ENCODE measurements around the gene SCARB1.

SCARB1 gene

DNA sequence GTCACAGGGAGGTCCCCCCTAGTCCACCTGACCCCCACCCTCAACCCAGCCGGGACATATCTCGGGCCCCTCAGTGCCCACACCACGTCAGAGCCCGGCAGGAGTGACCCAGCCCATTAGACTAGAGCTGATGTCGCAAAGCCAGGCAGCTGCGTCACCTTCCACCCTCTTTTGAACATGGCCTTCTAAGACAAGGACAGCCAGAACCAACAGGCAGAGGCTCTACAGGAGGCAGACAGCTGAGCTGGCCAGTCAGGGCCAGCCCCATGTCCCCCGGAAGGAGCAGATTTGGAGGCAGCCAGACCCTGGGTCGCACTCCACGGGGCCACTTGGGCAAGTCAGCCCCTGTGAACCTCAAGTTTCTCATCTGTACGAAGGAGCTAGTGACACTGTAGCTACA lies 44.1 kb downstream of the SCARB1 start:
- in situ Hi-C loops (cut with HindIII; ENCODE audit: low sequenced_read_pairs), result no loop called here
- TF ChIP-seq, protein P1, sequence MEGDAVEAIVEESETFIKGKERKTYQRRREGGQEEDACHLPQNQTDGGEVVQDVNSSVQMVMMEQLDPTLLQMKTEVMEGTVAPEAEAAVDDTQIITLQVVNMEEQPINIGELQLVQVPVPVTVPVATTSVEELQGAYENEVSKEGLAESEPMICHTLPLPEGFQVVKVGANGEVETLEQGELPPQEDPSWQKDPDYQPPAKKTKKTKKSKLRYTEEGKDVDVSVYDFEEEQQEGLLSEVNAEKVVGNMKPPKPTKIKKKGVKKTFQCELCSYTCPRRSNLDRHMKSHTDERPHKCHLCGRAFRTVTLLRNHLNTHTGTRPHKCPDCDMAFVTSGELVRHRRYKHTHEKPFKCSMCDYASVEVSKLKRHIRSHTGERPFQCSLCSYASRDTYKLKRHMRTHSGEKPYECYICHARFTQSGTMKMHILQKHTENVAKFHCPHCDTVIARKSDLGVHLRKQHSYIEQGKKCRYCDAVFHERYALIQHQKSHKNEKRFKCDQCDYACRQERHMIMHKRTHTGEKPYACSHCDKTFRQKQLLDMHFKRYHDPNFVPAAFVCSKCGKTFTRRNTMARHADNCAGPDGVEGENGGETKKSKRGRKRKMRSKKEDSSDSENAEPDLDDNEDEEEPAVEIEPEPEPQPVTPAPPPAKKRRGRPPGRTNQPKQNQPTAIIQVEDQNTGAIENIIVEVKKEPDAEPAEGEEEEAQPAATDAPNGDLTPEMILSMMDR (IDR thresholded peaks at IDR 0.05; ENCODE audit: low read depth, low read length), result no peak
- no peak for DNase-seq (ENCODE audit: low read depth, low spot score)
- H3K4me3 ChIP-seq (ENCODE audit: low read depth, low read length), result no peak overlapping the region

DNA sequence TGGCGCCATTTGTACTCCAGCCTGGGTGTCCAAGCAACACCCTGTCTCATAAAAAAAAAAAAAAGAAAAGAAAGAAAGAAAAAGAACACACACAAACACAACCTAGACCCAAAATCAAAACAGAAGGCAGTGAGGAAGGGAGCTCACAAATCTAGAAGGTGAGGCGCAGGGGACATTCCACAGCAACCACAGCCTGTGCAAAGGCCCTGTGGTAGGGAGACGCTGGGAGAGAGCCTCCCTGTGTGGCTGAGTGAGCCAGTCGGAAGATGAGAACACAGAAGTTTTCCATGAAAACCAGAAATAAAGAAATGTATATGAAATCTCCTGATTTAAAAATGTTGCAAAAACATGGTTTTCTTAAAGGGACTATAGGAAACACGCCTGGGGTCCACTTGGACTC lies 44.6 kb downstream of the SCARB1 start:
- in situ Hi-C loops (cut with HindIII; ENCODE audit: low sequenced_read_pairs), result no loop called here
- no peak overlapping the region for H3K4me3 ChIP-seq (ENCODE audit: low read depth, low read length)
- TF ChIP-seq, protein P1 (IDR thresholded peaks at IDR 0.05; ENCODE audit: low read depth, low read length), result no peak
- no peak for DNase-seq (ENCODE audit: low read depth, low spot score)

DNA sequence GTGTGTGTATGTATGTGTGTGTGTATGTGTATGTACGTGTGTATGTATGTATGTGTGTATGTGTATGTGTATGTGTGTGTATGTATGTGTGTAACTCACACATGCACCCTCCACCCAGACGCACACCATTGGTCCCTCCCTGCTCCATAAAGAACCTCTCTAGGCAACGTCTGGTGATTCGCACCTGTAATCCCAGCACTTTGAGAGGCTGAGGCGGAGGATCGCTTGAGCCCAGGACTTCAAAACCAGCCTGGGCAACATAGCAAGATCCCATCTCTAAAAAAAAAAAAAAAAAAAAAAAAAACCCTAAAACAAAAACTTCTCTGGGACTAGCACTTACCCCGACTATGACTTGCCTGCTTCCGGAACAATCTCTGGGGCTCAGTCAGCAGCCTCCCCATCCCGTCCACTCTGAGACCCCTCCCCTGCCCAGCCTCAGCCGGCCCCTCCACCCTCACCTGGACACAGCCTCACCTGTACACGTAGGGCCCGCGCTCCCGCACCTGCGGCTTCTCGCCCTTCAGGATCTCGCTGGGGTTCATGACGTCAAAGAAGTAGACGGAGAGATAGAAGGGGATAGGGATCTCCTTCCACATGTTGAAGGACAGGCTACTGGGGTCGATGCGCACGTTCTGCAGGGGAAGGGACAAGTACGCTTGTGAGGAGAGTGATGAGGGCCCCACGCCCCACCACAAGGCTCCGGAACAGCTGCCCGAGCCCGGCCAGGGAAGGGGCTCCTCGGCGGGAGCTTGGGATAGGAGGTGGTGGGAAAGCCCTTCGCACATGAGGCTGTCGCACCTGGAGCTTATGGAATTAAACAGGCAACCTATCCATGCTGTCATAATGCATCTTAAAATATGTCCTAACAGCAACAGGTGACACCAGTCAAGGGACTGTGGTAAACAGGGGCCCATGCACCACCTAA lies 46.3 kb downstream of the SCARB1 start:
- TF ChIP-seq, protein P1 (IDR thresholded peaks at IDR 0.05; ENCODE audit: low read depth, low read length), result no peak
- no peak for DNase-seq (ENCODE audit: low read depth, low spot score)
- H3K4me3 ChIP-seq (ENCODE audit: low read depth, low read length), result no peak overlapping the region
- in situ Hi-C loops (cut with HindIII; ENCODE audit: low sequenced_read_pairs), result no loop called here

DNA sequence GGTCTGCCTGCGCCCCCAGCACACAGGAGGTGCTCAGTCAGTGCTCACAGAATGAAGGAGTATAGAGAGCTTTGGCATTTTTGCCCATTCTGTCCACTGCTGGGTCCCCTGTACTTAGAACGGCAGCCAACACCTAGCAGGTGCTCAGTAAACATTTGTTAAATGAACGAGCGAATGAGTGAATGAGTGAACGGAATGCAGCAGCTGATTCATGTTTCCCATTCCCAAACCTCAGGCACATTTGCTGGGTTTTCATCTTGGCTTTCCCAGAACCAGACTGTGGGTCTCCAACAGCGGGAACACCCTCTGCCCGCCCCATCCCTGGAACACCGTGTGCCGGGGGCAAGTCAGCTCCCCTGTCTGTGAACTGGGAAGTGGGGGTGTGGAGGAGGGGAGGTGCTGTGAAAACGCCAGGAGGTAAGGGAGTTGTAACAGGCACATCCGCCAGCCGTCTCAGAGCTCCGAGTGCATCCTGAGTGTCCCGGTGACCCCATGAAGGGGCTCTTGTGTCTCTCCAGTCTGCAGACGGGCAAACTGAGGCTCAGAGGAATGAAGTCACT lies 47.3 kb downstream of the SCARB1 start:
- in situ Hi-C loops (cut with HindIII; ENCODE audit: low sequenced_read_pairs), result no loop called here
- no peak overlapping the region for H3K4me3 ChIP-seq (ENCODE audit: low read depth, low read length)
- TF ChIP-seq, protein P1 (IDR thresholded peaks at IDR 0.05; ENCODE audit: low read depth, low read length), result no peak
- DNase-seq (ENCODE audit: low read depth, low spot score), result no peak

DNA sequence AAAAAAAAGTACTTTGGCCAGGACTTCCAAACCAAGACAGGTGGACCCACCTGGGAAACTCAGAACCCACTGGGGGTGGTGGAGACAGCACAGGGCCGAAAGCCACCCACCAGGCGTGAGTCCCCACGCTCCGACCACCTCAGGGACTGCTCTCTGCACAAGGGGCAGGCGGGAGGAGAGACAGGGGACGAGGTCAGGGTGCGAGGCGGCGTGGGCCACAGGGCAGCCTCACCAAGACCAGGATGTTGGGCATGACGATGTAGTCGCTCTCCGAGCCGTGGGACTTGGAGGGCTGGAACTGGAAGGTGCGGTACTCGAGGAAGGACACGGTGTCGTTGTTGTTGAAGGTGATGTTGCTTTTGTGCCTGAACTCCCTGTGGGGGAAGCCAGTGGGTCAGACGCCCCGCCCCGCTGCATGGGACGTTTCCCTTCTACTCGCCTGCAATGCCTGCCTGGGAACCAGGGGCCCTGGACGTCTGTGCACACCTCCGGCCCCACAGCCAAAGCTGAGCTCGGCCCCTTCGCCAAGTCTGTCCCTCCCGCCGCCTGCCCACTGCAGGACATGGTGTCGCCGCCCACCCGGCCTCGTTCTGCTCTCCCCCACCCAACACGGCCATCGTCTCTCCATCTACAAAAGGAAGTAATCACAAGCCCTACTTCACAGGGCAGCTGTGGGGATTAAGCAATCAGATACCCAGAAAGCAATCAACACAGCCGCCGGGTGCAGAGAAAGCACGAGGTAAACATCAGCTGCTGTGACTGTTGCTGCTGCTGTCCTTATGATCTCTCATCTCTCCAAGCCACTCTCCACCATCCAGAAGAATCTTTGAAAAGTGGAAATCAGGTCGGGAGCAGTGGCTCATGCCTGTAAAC lies 48.7 kb downstream of the SCARB1 start:
- in situ Hi-C loops (cut with HindIII; ENCODE audit: low sequenced_read_pairs), result no loop called here
- TF ChIP-seq, protein P1 (IDR thresholded peaks at IDR 0.05; ENCODE audit: low read depth, low read length), result no peak
- no peak overlapping the region for H3K4me3 ChIP-seq (ENCODE audit: low read depth, low read length)
- DNase-seq (ENCODE audit: low read depth, low spot score), result no peak

DNA sequence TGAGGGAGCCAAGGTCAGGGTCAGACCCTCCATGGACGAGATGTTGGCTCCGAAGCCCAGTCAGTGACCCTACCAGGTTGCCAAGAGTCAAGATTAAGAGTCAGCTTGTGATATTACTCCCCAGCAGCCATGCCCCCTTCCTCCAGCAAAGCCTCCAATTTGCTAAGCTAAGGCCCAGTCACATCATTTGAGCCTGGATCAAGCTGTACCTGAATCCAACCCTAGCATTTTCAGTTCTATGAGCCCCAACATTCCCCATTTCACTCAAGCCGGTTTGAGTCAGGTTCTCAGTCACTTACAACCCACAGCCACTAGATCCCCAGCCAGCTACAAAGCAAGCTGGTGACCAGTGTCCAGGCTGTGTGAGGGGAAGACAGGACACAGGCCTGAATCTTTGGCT lies 49.9 kb downstream of the SCARB1 start:
- in situ Hi-C loops (cut with HindIII; ENCODE audit: low sequenced_read_pairs), result no loop called here
- no peak for DNase-seq (ENCODE audit: low read depth, low spot score)
- TF ChIP-seq, protein P1 (IDR thresholded peaks at IDR 0.05; ENCODE audit: low read depth, low read length), result no peak
- no peak overlapping the region for H3K4me3 ChIP-seq (ENCODE audit: low read depth, low read length)

Data from astrocyte of the spinal cord (primary cell).